ENCODE data around the gene ZNF132.
A peak's percentile ranks its signal among the peaks of the same experiment; 100 is the strongest.

ZNF132 gene

DNA sequence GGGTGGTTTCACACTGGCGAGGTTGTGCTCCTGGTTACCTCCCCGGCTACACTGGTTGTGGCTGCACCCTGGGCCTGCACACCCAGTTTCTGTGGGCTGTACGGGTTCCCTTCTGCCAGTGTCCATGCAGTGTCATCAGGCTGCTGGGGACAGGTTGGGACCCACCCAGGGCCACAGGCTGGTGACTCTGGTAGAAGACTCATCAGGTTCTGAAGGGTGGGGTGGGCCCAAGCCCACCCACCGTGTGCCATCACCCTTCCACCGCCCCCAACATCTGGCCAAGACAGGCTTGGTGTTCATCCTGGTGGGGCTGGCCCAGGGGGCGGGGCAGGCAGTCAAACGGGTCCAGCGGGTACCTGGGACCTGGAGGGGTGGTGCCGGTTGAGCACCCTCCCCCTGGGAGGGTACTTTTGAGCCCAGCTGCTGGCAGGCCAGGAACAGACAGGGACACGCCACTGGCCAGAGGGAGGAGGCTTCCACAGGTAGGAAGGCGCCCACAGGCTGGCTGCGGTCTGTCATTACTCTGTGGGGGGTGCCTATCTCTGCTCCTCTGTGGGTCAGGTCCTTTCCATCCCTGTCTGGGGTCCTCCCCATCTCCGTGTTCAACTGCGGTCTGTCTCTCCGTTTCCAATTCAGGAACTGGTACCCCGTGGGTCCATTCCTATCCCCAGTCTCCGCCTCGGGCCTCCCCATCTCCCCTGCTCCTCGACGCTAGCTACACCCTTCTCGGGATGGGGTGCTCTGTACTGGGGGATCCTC, 44.6 kb downstream of the ZNF132 start, which contains the start of gene RNF225 (continued):
- TF ChIP-seq ZNF549 (tag by site-specific recombination; IDR thresholded peaks at IDR 0.05) (no peak), OVOL3 (tag by site-specific recombination; IDR thresholded peaks at IDR 0.05) (no peak), ZNF785 (tag by site-specific recombination; IDR thresholded peaks at IDR 0.05) (no peak), ZNF837 (tag by site-specific recombination; IDR thresholded peaks at IDR 0.05) (no peak), ZNF654 (tag by site-specific recombination; IDR thresholded peaks at IDR 0.05; ENCODE audit: low read depth) (no peak), ZNF571 (tag by site-specific recombination; IDR thresholded peaks at IDR 0.05) (no peak), ZNF132 (tag by site-specific recombination; IDR thresholded peaks at IDR 0.05; ENCODE audit: borderline replicate concordance) (no peak), ZNF626 (tag by site-specific recombination; IDR thresholded peaks at IDR 0.05) (no peak), ZNF514 (tag by site-specific recombination; IDR thresholded peaks at IDR 0.05) (no peak), ZNF610 (tag by site-specific recombination; IDR thresholded peaks at IDR 0.05; ENCODE audit: borderline replicate concordance) (no peak), SCRT2 (tag by site-specific recombination; IDR thresholded peaks at IDR 0.05) (peak; percentile 54), YY1 (tag by site-specific recombination; IDR thresholded peaks at IDR 0.05) (no peak), ZNF311 (tag by site-specific recombination; IDR thresholded peaks at IDR 0.05; ENCODE audit: borderline replicate concordance) (no peak), ZBTB21 (tag by site-specific recombination; IDR thresholded peaks at IDR 0.05) (no peak), ZNF202 (tag by site-specific recombination; IDR thresholded peaks at IDR 0.05; ENCODE audit: borderline replicate concordance) (no peak), ZNF138 (tag by site-specific recombination; IDR thresholded peaks at IDR 0.05; ENCODE audit: borderline replicate concordance) (no peak), MZF1 (tag by site-specific recombination; IDR thresholded peaks at IDR 0.05; ENCODE audit: borderline replicate concordance) (peak; percentile 68), ZNF155 (tag by site-specific recombination; IDR thresholded peaks at IDR 0.05) (no peak), ZNF776 (tag by site-specific recombination; IDR thresholded peaks at IDR 0.05; ENCODE audit: borderline replicate concordance) (no peak), ZNF335 (tag by site-specific recombination; conservative IDR thresholded peaks at IDR 0.05) (no peak), ZNF341 (tag by site-specific recombination; IDR thresholded peaks at IDR 0.05; ENCODE audit: low read depth) (no peak), ZNF366 (tag by site-specific recombination; conservative IDR thresholded peaks at IDR 0.05) (no peak), ZNF621 (tag by site-specific recombination; IDR thresholded peaks at IDR 0.05) (no peak), ZNF768 (tag by site-specific recombination; IDR thresholded peaks at IDR 0.05) (no peak), GFI1B (tag by site-specific recombination; IDR thresholded peaks at IDR 0.05) (no peak), KLF10 (tag by site-specific recombination; IDR thresholded peaks at IDR 0.05) (peak; percentile 17; the same call in 1 of the 2 replicates)
- TF ChIP-seq, protein P1, sequence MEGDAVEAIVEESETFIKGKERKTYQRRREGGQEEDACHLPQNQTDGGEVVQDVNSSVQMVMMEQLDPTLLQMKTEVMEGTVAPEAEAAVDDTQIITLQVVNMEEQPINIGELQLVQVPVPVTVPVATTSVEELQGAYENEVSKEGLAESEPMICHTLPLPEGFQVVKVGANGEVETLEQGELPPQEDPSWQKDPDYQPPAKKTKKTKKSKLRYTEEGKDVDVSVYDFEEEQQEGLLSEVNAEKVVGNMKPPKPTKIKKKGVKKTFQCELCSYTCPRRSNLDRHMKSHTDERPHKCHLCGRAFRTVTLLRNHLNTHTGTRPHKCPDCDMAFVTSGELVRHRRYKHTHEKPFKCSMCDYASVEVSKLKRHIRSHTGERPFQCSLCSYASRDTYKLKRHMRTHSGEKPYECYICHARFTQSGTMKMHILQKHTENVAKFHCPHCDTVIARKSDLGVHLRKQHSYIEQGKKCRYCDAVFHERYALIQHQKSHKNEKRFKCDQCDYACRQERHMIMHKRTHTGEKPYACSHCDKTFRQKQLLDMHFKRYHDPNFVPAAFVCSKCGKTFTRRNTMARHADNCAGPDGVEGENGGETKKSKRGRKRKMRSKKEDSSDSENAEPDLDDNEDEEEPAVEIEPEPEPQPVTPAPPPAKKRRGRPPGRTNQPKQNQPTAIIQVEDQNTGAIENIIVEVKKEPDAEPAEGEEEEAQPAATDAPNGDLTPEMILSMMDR (tag by site-specific recombination; IDR thresholded peaks at IDR 0.05): no peak
- TF ChIP-seq, protein P2, sequence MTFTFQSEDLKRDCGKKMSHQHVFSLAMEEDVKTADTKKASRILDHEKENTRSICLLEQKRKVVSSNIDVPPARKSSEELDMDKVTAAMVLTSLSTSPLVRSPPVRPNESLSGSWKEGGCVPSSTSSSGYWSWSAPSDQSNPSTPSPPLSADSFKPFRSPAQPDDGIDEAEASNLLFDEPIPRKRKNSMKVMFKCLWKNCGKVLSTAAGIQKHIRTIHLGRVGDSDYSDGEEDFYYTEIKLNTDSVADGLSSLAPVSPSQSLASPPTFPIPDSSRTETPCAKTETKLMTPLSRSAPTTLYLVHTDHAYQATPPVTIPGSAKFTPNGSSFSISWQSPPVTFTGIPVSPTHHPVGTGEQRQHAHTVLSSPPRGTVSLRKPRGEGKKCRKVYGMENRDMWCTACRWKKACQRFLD (tag by site-specific recombination; IDR thresholded peaks at IDR 0.05): no peak
- TF ChIP-seq, protein P3, sequence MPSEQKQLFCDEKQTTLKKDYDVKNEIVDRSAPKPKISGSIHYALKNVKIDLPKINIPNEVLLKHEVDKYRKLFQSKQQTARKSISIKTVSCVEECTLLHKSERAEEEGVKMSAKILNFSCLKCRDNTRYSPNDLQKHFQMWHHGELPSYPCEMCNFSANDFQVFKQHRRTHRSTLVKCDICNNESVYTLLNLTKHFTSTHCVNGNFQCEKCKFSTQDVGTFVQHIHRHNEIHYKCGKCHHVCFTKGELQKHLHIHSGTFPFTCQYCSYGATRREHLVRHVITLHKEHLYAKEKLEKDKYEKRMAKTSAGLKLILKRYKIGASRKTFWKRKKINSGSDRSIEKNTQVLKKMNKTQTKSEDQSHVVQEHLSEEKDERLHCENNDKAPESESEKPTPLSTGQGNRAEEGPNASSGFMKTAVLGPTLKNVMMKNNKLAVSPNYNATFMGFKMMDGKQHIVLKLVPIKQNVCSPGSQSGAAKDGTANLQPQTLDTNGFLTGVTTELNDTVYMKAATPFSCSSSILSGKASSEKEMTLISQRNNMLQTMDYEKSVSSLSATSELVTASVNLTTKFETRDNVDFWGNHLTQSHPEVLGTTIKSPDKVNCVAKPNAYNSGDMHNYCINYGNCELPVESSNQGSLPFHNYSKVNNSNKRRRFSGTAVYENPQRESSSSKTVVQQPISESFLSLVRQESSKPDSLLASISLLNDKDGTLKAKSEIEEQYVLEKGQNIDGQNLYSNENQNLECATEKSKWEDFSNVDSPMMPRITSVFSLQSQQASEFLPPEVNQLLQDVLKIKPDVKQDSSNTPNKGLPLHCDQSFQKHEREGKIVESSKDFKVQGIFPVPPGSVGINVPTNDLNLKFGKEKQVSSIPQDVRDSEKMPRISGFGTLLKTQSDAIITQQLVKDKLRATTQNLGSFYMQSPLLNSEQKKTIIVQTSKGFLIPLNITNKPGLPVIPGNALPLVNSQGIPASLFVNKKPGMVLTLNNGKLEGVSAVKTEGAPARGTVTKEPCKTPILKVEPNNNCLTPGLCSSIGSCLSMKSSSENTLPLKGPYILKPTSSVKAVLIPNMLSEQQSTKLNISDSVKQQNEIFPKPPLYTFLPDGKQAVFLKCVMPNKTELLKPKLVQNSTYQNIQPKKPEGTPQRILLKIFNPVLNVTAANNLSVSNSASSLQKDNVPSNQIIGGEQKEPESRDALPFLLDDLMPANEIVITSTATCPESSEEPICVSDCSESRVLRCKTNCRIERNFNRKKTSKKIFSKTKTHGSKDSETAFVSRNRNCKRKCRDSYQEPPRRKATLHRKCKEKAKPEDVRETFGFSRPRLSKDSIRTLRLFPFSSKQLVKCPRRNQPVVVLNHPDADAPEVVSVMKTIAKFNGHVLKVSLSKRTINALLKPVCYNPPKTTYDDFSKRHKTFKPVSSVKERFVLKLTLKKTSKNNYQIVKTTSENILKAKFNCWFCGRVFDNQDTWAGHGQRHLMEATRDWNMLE (tag by site-specific recombination; conservative IDR thresholded peaks at IDR 0.05; ENCODE audit: low read depth): no peak
